AG04449 (cell line): Measurements from ENCODE around the gene EFNA1.

Source experiments
- CTCF ChIA-PET: fragments of 350-600 bp; formaldehyde crosslinking; extraction: SDS; loops from one replicate; lab custom pipeline; 2021; ENCODE audit warnings: antibody characterized with exemption; lab: Yijun Ruan, JAX
- POLR2A ChIA-PET: fragments of 400-600, 350-600 bp; formaldehyde crosslinking; extraction: SDS; loops from one replicate; lab custom pipeline; 2020; ENCODE audit warnings: antibody characterized with exemption, inconsistent platforms; lab: Yijun Ruan, JAX
- DNase-seq: peaks from one replicate; pipeline ENCODE4 v3.0.0-alpha.2; 2010; ENCODE audit warnings: low read depth, low spot score
- H3K4me3 ChIP-seq: 2 replicates; pipeline ENCODE4 v1.5.1; 2011; ENCODE audit warnings: low read depth, mild to moderate bottlenecking, control low read depth, low read length
- CTCF ChIP-seq: IDR thresholded peaks from one replicate; pipeline ENCODE4 v1.5.1; 2011; ENCODE audit warnings: mild to moderate bottlenecking, moderate library complexity, low read length, control low read depth, inconsistent platforms; ENCODE audit not compliant: insufficient read depth; ENCODE audit errors: missing control alignments

Gene EFNA1

GRCh38 chr1:155131285-155131684 is 3.6 kb downstream of the EFNA1 start:
- POLR2A ChIA-PET: no interaction called here
- CTCF ChIA-PET: interaction anchor here (1.1 to 8.0 kb wide), 3 partner anchors 40 to 47 kb away, joined by 4 to 52 read pairs (median 4); partner anchors contain the start of gene KRTCAP2
- no peak overlapping the region for H3K4me3 ChIP-seq
- no peak for DNase-seq
- no peak for TF ChIP-seq CTCF

GRCh38 chr1:155131856-155132255 is 4.2 kb downstream of the EFNA1 start:
- CTCF ChIA-PET: interaction anchor here (1.1 to 8.0 kb wide), 3 partner anchors 40 to 47 kb away, joined by 4 to 52 read pairs (median 4); partner anchors contain the start of gene KRTCAP2
- no peak overlapping the region for H3K4me3 ChIP-seq
- DNase-seq: no peak
- TF ChIP-seq CTCF: no peak
- POLR2A ChIA-PET: no interaction called here

GRCh38 chr1:155133799-155134281 is 6.2 kb downstream of the EFNA1 start:
- ChIA-PET CTCF (interaction anchor here (0.8 to 4.9 kb wide), 7 partner anchors 34 to 89 kb away, joined by 3 to 35 read pairs (median 9); partner anchors contain the start of gene KRTCAP2), POLR2A (interaction anchor here (1.5 kb wide), 1 partner anchor 39 kb away, joined by 6 read pairs; the partner anchor contains the start of gene KRTCAP2)
- no peak overlapping the region for H3K4me3 ChIP-seq
- DNase-seq: no peak
- no peak for TF ChIP-seq CTCF

GRCh38 chr1:155134322-155134721 is 6.6 kb downstream of the EFNA1 start:
- no peak for TF ChIP-seq CTCF
- no peak overlapping the region for H3K4me3 ChIP-seq
- POLR2A ChIA-PET: interaction anchor here (1.5 kb wide), 1 partner anchor 38 kb away, joined by 6 read pairs; the partner anchor contains the start of gene KRTCAP2
- CTCF ChIA-PET: interaction anchor here (0.8 to 4.9 kb wide), 10 partner anchors 33 to 135 kb away, joined by 3 to 35 read pairs (median 6); partner anchors contain the start of gene KRTCAP2
- DNase-seq: no peak

- H3K4me3 ChIP-seq: peak overlapping the region; percentile 94
- DNase-seq: peak; percentile 67
- POLR2A ChIA-PET: interaction anchor here (1.5 kb wide), 1 partner anchor 38 kb away, joined by 6 read pairs; the partner anchor contains the start of gene KRTCAP2
- CTCF ChIA-PET: interaction anchor here (0.8 to 4.9 kb wide), 8 partner anchors 33 to 136 kb away, joined by 3 to 35 read pairs (median 8); partner anchors contain the start of gene KRTCAP2
- no peak for TF ChIP-seq CTCF
Observed at GRCh38 chr1:155134880-155135414, 7.3 kb downstream of the EFNA1 start.
